Measurements from ENCODE around the gene RIN3. TPM values are rescaled to one million over a fixed set of nuclear protein-coding genes. Genes with fewer than 3 reads are reported as not detected.

Gene RIN3
- total and polyA plus RNA-seq, 4 donors, result 5.0 to 15.6 (median 9.0) TPM

- TF ChIP-seq HNF4A (conservative IDR thresholded peaks at IDR 0.05) (no peak), GABPA (IDR thresholded peaks at IDR 0.05 in 1 of 2, conservative IDR thresholded peaks at IDR 0.05 in 1 of 2) (no peak), YY1 (IDR thresholded peaks at IDR 0.05) (no peak), ATF3 (IDR thresholded peaks at IDR 0.05) (no peak), JUND (IDR thresholded peaks at IDR 0.05) (no peak), TAF1 (conservative IDR thresholded peaks at IDR 0.05) (no peak), FOXA2 (IDR thresholded peaks at IDR 0.05) (no peak)
- TF ChIP-seq, protein P1, sequence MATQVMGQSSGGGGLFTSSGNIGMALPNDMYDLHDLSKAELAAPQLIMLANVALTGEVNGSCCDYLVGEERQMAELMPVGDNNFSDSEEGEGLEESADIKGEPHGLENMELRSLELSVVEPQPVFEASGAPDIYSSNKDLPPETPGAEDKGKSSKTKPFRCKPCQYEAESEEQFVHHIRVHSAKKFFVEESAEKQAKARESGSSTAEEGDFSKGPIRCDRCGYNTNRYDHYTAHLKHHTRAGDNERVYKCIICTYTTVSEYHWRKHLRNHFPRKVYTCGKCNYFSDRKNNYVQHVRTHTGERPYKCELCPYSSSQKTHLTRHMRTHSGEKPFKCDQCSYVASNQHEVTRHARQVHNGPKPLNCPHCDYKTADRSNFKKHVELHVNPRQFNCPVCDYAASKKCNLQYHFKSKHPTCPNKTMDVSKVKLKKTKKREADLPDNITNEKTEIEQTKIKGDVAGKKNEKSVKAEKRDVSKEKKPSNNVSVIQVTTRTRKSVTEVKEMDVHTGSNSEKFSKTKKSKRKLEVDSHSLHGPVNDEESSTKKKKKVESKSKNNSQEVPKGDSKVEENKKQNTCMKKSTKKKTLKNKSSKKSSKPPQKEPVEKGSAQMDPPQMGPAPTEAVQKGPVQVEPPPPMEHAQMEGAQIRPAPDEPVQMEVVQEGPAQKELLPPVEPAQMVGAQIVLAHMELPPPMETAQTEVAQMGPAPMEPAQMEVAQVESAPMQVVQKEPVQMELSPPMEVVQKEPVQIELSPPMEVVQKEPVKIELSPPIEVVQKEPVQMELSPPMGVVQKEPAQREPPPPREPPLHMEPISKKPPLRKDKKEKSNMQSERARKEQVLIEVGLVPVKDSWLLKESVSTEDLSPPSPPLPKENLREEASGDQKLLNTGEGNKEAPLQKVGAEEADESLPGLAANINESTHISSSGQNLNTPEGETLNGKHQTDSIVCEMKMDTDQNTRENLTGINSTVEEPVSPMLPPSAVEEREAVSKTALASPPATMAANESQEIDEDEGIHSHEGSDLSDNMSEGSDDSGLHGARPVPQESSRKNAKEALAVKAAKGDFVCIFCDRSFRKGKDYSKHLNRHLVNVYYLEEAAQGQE (IDR thresholded peaks at IDR 0.05), result no peak
- TF ChIP-seq, protein P2, sequence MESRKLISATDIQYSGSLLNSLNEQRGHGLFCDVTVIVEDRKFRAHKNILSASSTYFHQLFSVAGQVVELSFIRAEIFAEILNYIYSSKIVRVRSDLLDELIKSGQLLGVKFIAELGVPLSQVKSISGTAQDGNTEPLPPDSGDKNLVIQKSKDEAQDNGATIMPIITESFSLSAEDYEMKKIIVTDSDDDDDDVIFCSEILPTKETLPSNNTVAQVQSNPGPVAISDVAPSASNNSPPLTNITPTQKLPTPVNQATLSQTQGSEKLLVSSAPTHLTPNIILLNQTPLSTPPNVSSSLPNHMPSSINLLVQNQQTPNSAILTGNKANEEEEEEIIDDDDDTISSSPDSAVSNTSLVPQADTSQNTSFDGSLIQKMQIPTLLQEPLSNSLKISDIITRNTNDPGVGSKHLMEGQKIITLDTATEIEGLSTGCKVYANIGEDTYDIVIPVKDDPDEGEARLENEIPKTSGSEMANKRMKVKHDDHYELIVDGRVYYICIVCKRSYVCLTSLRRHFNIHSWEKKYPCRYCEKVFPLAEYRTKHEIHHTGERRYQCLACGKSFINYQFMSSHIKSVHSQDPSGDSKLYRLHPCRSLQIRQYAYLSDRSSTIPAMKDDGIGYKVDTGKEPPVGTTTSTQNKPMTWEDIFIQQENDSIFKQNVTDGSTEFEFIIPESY (IDR thresholded peaks at IDR 0.05), result no peak
- Histone ChIP-seq H3K9me3 (ENCODE audit: control insufficient read depth in 4 of 4, low read length in 3 of 4) (no peaks in the 10 kb centered on the region), H3K4me1 (ENCODE audit: control insufficient read depth in 4 of 4, insufficient read depth in 4 of 4, low read length in 3 of 4) (peaks cover 0 to 16% (median 7%) of the 10 kb centered on the region in 4 donors), H3K36me3 (ENCODE audit: control insufficient read depth in 4 of 4, insufficient read depth in 3 of 4, low read depth in 1 of 4, low read length in 3 of 4) (no peaks in the 10 kb centered on the region), H3K4me3 (ENCODE audit: low read depth in 1 of 3, low read length in 3 of 3) (no peak overlapping the region), H3K27me3 (ENCODE audit: control insufficient read depth in 4 of 4, insufficient read depth in 4 of 4, low read length in 3 of 4) (no peaks in the 10 kb centered on the region), H3K9ac (ENCODE audit: low read depth in 1 of 2, low read length in 2 of 2) (no peak overlapping the region), H3K27ac (ENCODE audit: low read depth in 1 of 2, low read length in 2 of 2) (peak overlapping the region in 1 of 2 donors; percentile 5)
- WGBS, result 79% methylated on average over 10 of the region's 10 CpGs
- no peak for DNase-seq (ENCODE audit: low spot score)
These were observed 11.1 kb downstream of the RIN3 start for GRCh38 chr14:92524602-92525185.

DNA sequence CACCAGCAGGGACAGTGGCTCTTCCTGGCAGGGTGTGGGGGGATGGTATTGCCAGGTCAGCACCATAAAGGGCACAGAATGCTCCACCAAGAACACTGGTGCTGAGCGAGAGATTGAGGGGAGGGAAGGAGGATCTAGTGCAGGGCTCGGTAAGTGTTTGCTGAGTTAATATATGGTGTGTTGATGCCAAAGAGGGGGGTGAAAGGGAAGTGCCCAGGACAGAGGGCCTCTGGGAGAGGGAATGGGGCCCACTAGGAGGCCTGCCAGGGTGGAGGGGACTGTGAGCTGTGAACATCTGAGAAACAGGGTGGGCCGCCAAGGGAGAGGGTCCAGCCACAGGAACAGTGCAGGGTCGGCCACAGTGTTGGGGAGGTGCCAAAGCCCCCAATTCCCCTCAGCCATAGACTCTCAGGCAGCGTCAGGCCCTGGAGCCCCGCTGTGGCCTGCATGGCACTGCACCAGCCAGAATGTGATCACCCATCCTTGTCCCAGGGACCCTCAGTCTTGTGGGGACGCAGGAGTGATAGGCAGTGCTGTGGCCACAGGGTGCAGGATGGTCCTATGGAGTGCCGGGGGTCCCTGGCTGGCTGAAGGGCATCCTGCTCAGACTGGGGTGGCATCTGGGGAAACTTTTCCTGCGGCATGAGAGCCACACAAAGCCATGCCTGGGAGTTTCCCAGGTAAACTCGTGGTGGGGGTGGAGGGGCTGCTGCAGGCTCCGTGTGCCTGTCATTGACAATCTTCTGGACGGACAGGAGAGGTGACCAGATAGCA is 11.9 kb downstream of the RIN3 start:
- H3K4me3 ChIP-seq (ENCODE audit: low read depth in 1 of 3, low read length in 3 of 3), result no peak overlapping the region
- TF ChIP-seq HNF4G (IDR thresholded peaks at IDR 0.05) (no peak), HNF4A (conservative IDR thresholded peaks at IDR 0.05) (no peak), YY1 (IDR thresholded peaks at IDR 0.05) (no peak), FOXA1 (IDR thresholded peaks at IDR 0.05) (no peak), SP1 (IDR thresholded peaks at IDR 0.05) (no peak), EGR1 (IDR thresholded peaks at IDR 0.05; ENCODE audit: low read depth in 2 of 2) (no peak)
- TF ChIP-seq, protein P1 (IDR thresholded peaks at IDR 0.05), result no peak
- TF ChIP-seq, protein P2 (IDR thresholded peaks at IDR 0.05), result no peak
- 88% methylated on average over 12 of the region's 12 CpGs for WGBS
- peaks cover 0 to 24% (median 7%) of the 10 kb centered on the region in 4 donors for H3K4me1 ChIP-seq (ENCODE audit: control insufficient read depth in 4 of 4, insufficient read depth in 4 of 4, low read length in 3 of 4)
- peak overlapping the region in 1 of 2 donors; percentile 5 for H3K27ac ChIP-seq (ENCODE audit: low read depth in 1 of 2, low read length in 2 of 2)
- H3K27me3 ChIP-seq (ENCODE audit: control insufficient read depth in 4 of 4, insufficient read depth in 4 of 4, low read length in 3 of 4), result no peaks in the 10 kb centered on the region
- no peaks in the 10 kb centered on the region for H3K36me3 ChIP-seq (ENCODE audit: control insufficient read depth in 4 of 4, insufficient read depth in 3 of 4, low read depth in 1 of 4, low read length in 3 of 4)
- H3K9me3 ChIP-seq (ENCODE audit: control insufficient read depth in 4 of 4, low read length in 3 of 4), result no peaks in the 10 kb centered on the region
- no peak overlapping the region for H3K9ac ChIP-seq (ENCODE audit: low read depth in 1 of 2, low read length in 2 of 2)
- no peak for DNase-seq (ENCODE audit: low spot score)

Data from liver (tissue), 9 donors.